Measurements from ENCODE around the gene ARHGAP6.
"Not testable (repeated sequence)": the region's sequence is repeated elsewhere in the genome, so short reads cannot be mapped to it uniquely, and the experiment has no call there.

Gene ARHGAP6

DNA sequence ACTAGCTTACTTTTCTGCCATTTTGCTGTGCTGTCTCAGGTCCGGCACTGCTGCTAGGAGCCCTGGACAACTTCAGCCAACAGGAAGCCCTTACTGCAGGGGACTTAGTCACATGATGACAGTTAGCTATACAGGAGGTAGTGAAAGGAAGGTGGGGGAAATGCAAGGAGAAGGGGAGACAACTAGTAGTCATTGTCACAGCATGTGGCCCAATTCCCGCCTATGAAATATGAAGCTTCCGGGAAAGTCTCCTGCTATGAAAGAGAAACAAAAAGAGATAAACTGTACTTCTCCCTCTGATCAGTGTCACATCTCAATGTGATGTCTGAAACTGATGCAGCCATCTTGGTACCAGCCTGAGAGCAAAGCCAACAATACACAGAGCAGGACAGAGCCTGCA, 300.9 kb downstream of the ARHGAP6 start:
- no peak overlapping the region for H3K4me3 ChIP-seq (ENCODE audit: low read length)
- DNase-seq (ENCODE audit: low read depth): no peak
- TF ChIP-seq, protein P1, sequence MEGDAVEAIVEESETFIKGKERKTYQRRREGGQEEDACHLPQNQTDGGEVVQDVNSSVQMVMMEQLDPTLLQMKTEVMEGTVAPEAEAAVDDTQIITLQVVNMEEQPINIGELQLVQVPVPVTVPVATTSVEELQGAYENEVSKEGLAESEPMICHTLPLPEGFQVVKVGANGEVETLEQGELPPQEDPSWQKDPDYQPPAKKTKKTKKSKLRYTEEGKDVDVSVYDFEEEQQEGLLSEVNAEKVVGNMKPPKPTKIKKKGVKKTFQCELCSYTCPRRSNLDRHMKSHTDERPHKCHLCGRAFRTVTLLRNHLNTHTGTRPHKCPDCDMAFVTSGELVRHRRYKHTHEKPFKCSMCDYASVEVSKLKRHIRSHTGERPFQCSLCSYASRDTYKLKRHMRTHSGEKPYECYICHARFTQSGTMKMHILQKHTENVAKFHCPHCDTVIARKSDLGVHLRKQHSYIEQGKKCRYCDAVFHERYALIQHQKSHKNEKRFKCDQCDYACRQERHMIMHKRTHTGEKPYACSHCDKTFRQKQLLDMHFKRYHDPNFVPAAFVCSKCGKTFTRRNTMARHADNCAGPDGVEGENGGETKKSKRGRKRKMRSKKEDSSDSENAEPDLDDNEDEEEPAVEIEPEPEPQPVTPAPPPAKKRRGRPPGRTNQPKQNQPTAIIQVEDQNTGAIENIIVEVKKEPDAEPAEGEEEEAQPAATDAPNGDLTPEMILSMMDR (conservative IDR thresholded peaks at IDR 0.05; ENCODE audit: low read depth, low read length): no peak

DNA sequence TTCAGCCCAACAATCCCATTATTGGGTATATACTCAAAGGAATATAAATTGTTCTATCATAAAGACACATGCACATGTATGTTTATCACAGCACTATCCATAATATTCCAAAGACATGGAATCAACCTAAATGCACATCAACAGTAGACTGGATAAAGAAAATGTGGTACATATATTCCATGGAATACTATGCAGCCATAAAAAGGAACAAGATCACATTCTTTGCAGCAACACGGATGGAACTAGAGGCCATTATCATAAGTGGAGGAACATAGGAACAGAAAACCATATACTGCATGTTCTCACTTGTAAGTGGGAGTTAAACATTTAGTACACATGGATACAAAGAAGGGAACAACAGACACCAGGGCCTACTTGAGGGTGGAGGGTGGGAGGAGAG, 301.9 kb downstream of the ARHGAP6 start:
- DNase-seq (ENCODE audit: low read depth); H3K4me3 ChIP-seq (ENCODE audit: low read length): not testable (repeated sequence)

DNA sequence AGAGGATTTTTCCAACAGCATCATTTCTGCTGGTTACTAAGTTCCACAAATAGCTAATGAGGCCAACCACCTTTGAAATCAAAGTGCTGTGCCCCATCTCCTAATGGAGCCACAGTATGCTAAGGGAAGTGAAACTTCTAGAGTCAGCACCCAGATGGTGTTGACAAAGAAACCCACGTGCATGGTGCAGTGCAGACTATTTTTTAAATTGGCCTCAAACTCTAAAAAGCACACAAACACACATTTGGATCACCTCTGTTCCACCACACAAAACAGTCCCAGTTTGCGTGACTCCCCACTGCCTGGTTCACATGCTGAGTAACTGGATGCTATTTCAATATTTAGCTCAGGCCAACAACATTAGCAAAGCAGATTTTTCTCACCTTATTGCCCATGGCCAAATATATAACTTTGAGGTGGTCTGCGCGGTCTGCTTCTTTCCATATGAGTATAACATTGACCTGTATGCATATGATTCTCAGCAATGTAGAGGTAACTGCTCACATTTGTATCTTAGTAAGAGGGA, 302.6 kb downstream of the ARHGAP6 start:
- TF ChIP-seq, protein P1 (conservative IDR thresholded peaks at IDR 0.05; ENCODE audit: low read depth, low read length): no peak
- no peak for DNase-seq (ENCODE audit: low read depth)
- H3K4me3 ChIP-seq (ENCODE audit: low read length): no peak overlapping the region

DNA sequence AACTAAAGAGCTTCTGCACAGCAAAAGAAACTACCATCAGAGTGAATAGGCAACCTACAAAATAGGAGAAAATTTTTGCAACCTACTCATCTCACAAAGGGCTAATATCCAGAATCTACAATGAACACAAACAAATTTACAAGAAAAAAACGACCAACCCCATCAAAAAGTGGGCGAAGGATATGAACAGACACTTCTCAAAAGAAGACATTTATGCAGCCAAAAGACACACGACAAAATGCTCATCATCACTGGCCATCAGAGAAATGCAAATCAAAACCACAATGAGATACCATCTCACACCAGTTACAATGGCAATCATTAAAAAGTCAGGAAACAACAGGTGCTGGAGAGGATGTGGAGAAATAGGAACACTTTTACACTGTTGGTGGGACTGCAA, 304.1 kb downstream of the ARHGAP6 start:
- not testable (repeated sequence) for DNase-seq (ENCODE audit: low read depth); H3K4me3 ChIP-seq (ENCODE audit: low read length)

DNA sequence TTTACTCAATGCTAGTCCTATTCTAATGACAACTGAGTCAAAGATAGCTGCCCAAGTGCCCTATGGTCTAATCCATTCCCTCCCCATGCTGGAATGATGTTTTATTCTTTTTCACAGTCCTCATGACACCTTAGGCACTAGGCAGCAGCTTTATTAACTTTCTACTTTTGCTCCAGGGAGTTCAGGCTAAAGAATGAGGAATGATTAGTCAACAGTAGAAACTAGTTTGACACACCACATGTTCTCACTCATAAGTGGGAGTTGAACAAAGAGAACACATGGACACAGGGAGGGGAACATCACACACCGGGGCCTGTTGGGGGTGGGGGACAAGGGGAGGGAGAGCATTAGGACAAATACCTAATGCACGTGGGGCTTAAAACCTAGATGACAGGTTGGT, 309.8 kb downstream of the ARHGAP6 start:
- not testable (repeated sequence) for DNase-seq (ENCODE audit: low read depth); H3K4me3 ChIP-seq (ENCODE audit: low read length)

DNA sequence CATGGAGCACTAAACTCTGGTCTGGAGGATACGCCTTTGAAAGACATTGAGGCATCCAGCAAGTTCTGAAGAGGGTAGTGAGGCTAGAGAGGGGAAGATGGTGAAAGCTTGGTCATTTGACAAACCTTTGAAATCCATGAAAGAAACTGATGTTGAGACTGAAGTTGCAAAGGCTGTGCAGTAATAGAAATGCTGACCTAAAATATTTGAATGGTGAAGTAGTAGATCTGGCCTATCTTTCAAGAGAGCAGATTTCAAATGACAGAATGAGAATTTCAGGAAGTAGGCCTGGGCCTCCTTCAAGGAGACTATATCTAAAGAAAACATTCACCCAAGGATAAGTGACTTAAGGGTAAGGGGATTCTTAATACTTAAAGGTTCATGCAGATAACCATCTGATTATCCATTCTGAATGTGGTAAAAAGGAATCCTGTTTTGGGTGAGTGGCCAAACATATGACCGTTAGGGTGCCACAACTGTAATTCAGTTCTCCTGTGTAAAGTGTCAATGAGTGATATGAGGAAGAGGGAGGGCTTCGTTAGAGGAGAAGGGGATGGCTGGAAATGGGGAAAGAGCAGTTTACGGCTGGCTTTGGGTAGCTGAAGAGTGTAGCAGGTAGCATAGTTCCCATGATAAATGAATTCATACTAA, 310.3 kb downstream of the ARHGAP6 start:
- TF ChIP-seq, protein P1 (conservative IDR thresholded peaks at IDR 0.05; ENCODE audit: low read depth, low read length): no peak
- H3K4me3 ChIP-seq (ENCODE audit: low read length): no peak overlapping the region
- DNase-seq (ENCODE audit: low read depth): no peak

DNA sequence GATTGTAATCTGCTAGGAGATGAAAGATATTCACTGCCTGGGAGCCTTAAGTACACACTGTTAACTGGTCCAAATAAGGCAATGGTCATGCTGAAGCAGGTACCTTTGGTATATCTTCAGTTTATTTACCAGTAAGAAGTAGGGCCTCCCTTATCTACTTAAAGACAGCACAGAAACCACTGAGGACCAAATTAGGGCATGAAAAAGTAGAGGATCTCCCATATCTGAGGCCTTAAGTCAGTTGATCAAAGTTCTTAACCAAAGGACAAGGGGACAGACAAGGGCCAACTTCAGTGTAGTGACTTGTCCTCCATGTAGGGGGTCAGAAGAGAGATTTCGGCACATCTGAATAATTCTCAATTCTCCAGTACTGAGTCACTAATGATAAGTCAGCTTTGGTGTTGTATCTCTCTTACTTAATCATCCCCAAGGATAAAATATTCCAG, 313.4 kb downstream of the ARHGAP6 start:
- no peak overlapping the region for H3K4me3 ChIP-seq (ENCODE audit: low read length)
- DNase-seq (ENCODE audit: low read depth): no peak

DNA sequence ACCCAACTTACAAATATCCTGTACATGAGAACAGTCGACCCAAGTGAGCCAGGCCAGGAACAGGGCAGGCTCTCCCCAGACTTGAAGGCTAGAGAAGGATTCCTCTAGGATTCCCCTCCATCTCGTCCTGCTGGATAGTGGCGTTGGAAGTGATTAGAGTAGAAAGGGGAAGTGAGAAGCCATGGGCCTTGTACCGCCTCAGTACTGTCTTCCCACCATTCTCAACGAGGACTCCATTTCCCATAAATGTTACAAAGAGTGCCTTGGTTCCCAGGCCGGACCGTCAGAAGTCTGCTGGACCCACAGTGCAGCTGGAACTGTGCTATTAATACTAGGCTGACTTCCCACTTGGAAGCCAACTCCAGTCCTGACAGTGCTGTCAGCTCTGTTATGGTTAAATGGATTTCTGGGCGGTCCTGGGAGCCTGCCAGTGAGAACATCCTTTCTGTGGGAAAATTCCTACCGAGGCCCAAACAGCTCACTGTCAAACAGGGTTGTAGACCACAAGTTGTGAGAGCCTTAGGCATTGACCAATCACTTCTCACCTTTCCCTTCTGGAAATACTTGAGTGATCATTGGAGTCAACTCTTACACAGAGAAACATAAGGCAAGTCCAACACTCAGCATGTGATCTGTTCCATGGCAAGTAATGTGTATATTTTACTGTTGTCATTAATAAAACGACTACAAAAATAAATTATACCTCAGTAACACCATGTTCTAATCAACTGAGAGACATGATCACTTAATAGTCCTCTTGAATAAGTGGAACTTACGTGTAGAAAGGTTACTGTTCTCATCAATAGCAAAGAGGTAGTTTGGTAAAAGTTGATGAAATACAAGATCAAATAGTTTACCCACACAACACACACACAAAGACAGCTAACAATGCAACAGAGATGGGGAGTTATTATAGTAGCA, 314.1 kb downstream of the ARHGAP6 start:
- H3K4me3 ChIP-seq (ENCODE audit: low read length): no peak overlapping the region
- TF ChIP-seq, protein P1 (conservative IDR thresholded peaks at IDR 0.05; ENCODE audit: low read depth, low read length): no peak
- no peak for DNase-seq (ENCODE audit: low read depth)

More for the DNA sequence above, 313.4 kb downstream of the ARHGAP6 start:
- TF ChIP-seq, protein P1 (conservative IDR thresholded peaks at IDR 0.05; ENCODE audit: low read depth, low read length): no peak
